T-helper 9 cell (primary cell): ENCODE data around the gene CNTN6.
"Not testable (repeated sequence)": the region's sequence is repeated elsewhere in the genome, so short reads cannot be mapped to it uniquely, and the experiment has no call there.

Experiments
- DNase-seq: peaks from one replicate; pipeline ENCODE4 v3.0.0-alpha.2; 2020

The CNTN6 gene

DNA sequence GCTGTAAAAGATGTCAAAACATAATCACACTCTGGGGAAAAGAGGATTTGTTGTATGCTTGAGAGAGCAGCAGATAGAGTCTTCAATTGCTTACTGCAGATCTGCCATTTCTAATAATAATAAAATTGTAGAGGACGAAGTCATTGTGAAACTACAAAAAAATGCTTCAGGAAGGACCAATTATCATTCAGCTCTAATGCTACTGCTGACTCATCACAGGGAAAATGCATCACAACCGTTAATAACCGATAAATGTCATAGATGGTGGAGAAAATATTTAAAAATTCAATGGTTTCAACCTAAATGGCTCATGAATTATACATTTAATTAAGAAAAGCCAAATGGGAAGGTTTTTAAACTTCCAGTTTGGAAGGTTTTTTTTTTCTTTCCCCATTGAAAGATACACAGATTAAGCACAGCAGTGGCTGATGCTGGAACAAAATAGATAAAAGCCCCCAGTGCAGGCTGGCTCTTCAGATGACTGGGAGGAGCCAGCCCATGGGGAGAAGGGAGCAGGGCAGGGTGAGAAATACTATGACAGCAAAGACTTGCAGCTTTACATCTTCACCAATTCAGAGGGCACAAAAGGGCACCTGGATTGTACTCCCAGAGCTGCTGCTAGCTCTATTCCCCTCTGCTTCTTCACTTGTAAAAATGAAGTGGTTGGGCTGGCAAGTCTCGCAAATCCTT is 196.1 kb downstream of the CNTN6 start:
- DNase-seq: no peak

DNA sequence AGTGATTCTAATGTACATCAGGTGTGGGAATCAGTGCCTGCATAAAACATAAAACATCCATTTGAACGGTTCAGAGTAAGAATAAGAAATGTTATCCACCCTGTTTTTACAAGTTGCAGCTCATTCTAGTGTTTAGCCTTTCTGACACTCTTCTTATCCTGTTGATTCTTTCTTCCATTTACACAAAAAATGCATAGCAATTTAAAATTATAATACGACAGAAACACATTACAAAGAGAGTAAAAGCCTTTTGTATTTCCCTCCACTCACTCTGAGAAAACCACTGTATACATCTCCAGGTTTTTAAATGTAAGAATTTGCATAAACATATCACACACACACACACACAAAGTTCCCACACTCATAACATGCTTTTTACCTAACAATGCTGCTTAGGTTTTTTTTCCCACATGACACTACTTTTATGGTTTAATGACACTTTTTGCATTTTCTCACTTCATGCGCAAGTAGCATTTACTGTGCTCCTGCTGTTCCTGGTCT is 199.8 kb downstream of the CNTN6 start:
- no peak for DNase-seq

DNA sequence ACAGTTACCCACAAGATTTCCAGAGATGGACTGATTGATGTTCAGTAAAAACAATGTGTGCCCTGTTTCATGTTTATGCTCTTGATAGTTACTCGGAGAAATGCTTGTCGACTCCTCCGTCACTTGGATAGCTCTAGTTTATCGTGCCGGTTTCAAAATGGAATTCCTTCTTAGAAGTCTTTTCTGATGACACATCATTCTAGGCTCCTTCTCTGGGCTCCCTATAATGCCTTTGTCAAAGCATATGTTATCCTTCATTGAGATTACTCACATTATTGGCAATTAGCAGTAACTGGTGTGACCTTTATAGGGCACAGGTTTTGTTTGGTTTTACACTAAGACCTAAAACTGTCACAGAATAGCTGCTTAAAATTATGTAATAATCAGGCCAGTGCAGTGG is 201.8 kb downstream of the CNTN6 start:
- DNase-seq: no peak

- no peak for DNase-seq
Measured at GRCh38 chr3:1318296-1319005, 225.6 kb downstream of the CNTN6 start.

DNA sequence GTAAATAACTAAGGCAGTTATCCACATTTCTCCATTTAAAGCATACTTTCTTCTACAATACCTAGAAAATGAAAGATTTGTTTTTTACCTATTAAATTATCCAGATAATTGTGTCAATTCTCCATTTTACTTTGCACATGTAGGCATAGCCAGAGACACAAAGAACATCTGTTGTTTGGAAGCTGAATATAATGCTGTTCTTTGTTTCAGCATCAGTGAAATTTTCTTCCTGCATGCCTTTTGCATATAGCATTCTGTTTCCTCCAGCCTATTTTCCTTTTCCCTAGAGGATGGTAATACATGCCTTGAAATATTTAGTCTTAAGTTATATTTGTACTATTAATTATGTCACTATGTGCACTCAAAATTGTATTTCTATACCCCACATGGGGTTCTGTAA is 233.7 kb downstream of the CNTN6 start:
- DNase-seq: no peak

GRCh38 chr3:1330107-1330506 is 237.3 kb downstream of the CNTN6 start:
- no peak for DNase-seq

DNA sequence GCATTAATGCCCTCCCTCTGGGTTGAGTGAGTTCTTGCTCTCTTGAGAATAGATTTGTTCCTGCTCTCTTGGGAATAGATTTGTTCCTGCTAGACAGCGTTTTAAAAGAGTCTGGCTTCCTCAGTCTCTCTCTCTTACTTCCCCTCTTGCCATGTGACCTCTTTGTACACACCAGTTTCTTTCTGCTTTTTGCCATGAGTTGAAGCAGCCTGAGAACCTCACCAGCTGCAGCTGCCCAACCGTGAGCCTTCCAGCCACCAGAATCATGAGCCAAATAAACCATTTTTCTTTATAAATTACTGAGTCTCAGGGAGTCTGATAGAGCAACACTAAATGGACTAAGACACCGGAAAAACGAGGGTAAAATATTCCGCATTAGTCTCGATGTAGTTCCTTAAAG is 253.6 kb downstream of the CNTN6 start:
- DNase-seq: no peak

DNA sequence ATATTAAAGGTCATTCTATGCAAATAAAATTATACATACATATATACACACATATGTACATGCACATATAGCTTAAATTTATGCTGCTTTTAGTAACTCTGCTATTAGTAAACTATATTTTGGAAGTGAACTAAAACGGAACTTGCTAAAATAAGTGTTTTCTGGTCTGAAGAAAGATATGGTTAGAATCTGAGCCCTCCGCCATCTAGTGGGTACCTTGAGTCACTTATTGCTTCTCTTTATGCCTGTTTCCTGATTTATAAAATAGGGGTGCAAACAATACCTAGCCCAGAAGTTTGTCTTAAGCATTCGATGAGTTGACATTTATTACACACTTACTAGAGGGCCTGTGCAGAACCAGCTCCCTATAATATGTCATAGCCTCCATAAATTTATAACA is 255.7 kb downstream of the CNTN6 start:
- DNase-seq: no peak

DNA sequence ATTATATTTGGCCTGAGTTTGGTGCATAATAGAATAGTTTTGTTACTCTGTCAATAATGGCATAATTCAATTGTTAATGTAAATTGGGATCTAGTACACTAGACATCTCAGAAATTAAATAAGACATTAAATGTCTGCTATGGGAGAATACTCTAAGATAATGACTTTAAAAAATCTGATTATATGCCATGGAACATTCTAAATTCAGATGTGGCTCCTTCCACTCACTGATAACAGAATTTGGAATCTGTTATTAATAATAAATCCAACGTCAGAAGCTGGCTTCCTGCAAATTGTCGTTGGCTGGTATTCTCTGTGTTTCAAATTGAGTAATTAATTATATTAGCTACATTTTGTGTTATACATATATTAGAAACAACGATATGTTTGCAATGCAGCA is 258.1 kb downstream of the CNTN6 start:
- DNase-seq: no peak

DNA sequence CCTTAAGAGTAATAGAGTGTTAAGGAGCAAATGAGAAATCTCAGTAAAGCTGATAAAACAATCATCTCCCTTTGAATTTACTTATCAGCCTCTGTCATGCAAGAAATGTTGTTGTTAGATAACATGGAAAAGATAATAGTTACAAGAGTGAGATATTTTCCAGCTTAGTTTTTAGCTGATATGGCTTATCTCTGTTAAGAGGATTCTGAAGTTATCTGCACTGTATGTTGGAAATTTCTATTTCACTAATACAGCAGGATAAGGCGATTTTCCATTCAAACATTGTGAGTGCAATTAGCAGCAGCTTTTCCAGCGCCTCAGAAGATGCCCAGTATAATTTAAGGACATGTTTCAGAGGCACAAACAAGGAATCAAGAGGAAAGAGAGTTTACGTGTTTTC is 262.9 kb downstream of the CNTN6 start:
- DNase-seq: no peak

DNA sequence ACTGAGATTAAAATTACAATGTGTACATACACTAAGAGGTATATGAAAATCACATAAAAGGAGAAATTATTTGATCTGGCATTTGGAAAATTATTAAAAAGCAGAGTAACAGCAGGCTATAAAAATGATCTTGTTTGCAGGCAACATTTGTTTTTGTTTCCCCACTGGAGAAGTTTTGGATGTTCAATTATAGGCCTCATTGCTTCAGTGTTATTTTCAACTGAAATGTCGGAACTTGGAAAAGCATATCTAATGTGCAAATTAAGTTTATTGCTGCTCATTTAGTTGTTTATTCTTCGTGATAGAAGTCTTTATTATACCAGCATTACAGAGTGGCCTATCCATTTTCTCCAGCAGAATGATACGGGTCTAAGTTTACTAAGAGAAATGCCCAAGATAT is 263.3 kb downstream of the CNTN6 start:
- no peak for DNase-seq

DNA sequence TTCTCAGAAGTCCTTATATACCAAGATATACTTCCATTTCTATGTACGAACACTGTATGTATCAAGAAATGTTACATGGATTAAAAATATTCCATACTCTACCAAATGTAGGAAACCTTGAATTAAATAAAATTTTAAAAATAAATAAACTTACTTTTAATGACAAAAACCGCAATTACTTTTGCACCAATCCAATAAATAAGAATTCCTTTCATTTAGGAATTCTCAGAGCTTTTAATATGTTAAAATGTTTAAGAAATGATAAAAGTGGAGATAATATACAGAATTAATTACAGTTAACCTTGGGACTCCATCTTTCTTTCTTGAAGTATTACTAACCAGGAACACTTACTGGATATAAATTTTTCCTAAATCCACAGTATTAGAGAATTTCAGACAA is 272.7 kb downstream of the CNTN6 start:
- DNase-seq: no peak

DNA sequence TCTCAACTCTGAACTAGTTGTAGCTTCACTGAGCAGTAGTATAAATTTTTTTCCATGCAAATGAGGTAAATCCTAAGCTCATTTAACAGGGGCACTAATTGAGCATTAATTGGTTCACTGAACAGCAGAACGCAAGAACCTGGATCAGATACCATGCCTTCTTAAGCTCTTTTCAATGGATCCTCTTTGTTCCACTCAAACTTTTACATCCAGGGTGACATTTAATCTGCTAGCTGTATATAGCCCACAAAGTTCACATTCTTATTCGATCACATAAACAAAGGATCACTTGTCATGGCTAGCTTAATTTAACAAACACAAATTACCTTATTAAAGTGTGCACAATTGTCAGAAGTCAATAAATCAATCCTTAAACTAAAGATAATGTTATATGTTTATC is 281.6 kb downstream of the CNTN6 start:
- DNase-seq: no peak

- DNase-seq: no peak
Measured at GRCh38 chr3:1375145-1375544, 282.3 kb downstream of the CNTN6 start.

- no peak for DNase-seq
Measured at GRCh38 chr3:1380926-1381646, 288.3 kb downstream of the CNTN6 start.

- DNase-seq: no peak
Measured at GRCh38 chr3:1381647-1382036, 288.8 kb downstream of the CNTN6 start.

GRCh38 chr3:1387396-1387905 is 294.6 kb downstream of the CNTN6 start:
- not testable (repeated sequence) for DNase-seq

DNA sequence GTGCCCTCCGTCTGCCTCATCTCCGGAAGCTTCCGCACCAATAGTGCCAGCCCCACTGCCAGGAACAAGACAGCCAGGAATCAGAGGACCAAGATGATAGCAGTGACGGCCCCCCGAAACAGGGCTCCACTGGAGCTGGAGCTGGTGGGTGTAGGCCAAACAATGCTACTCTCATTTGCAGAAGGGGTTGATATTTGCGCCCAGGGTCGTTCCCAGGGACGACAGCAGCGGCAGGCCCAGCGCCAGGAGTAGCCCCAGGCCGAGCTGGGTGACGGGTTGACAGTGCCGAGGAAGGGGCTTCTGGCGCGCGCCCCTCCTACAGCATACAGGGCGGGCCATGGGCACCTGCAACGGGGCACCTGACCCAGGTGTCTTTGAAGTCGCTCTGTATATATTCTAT is 301.4 kb downstream of the CNTN6 start:
- DNase-seq: no peak

- DNase-seq: no peak
Measured at GRCh38 chr3:1400571-1400970, 307.7 kb downstream of the CNTN6 start.

- no peak for DNase-seq
Measured at GRCh38 chr3:1404270-1404962, 311.6 kb downstream of the CNTN6 start.

DNA sequence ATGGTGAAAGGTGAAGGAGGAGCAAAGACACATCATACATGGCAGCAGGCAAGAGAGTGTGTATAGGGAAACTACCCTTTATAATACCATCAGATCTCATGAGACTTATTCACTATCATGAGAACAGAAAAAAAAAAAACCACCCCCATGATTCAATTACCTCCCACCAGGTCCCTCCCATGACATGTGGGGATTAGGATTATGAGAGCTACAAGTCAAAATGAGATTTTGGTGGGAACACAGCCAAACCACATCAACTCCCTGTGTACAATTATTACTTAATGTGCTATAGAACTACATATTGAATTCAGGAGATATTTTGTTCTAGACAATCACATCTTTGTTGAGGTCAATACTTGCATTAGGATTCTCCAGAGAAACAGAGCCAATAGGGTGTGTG is 313.4 kb downstream of the CNTN6 start:
- DNase-seq: no peak

GRCh38 chr3:1421577-1421976 is 328.8 kb downstream of the CNTN6 start:
- no peak for DNase-seq

- DNase-seq: no peak
Measured at GRCh38 chr3:1423566-1424089, 330.8 kb downstream of the CNTN6 start.
